Stimulated activated CD8-positive, alpha-beta memory T cell treated with anti-CD3 and anti-CD28 coated beads, Interleukin-7, amount 100 ng/mL, for 1 hour (primary cell): Measurements from ENCODE around the gene KCNQ4.

Source experiments
- DNase-seq, 2 donors: peaks; one replicate each; pipeline ENCODE4 v3.0.0-alpha.2; 2020; ENCODE audit warnings: low read depth in 2 of 2

The KCNQ4 gene

DNA sequence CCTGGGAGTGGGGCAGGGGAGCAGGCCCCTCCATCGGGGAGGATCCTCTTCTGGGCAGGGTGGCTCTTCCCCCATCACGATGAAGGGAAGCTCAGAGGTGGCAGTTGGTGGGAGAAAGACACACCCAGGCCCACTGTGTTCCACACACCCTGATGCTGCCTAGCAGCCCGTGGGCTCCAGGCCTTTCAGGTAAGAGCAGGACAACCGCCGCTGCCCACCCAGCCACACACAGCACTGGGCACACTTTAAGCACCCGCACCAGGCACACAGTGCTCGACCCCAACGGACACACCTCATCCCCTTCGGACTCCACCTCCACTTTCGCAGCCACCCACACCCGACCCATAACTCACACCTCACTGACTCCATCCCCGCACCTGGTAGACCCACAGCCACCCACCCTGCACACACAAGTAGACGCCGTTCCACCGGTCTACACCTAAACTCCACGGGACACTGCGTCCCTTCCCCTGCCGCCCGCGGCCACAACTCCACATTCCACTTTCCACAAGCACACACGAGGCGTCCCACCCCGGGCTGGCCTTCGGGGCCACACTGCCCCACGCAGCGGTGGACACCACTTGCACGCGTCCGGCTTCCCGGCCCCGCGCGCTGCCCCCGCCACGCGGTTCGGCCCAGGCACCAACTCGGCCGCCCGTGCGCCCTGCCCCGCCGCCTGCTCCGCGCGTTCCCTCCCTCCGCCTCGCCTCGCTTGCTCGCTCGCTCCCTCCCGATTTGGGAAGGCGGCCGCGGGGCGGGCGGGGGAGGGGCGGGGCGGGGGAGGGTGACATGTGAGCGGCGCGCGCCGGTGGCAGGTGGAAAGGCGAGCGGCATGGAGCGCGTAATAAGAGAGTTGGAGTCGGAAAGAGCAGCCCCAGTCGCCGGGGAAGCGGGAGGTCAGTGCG, at the start of gene KCNQ4:
Gene KCNQ4 (plus strand): TSS at position 787 of the 905 bp plus-strand sequence. CDS start 307 bp downstream, outside the sequence.
- DNase-seq, result no peak

DNA sequence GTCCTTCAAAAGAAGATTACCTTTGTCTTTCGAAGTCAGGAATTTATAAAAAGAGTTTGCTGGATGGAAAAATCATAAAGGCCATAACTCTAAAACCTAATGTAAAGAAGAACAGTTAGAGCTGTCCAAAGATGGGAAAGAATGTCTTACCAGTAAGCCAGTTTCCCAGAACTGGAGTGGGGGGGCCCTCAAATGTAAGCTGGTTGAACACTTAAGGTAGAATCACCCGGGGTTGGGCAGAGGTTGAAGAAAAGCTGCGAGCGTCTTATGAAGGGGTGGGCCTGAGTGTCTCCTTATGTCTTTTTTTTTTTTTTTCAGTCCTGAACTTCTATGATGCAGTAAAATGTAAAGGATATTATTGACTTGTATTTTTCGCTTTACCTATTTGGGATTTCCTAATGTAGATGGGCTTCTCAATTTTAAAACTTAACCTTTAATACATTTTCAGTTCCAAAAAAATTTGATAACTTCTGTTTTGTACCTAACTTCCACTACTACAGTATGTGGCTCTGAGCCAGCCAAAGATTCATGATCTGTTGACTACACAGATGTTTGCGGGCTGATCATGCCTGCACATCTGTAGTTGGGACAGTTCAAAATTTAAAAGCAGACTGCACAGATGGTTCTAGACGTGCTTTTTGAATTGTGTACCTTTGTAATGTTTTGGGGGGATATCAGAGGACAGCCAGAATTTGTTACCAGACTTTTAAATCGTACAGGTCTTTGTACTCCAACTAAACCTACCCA, 48.5 kb upstream of the KCNQ4 start:
- no peak for DNase-seq

DNA sequence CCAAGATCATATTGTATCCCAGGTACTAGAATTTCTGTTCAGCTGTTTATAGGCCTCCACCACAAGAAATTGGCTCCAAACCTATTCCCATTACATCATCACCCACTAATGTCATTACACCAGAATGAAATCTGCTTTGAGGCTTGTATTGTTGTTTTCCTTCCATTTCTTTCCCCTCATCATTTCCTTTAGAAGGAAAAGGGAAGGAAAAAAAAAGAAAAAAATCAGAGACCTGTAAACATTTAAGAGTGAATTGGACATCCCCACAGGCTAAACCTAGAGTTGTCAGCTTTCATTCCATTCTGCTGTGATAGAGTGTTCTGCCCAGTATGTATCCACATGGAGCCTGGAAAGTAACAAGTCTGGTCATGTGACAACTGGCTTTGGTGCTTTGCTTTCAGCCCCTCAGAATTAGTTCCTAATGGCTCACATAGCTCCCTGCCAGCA, 47.5 kb upstream of the KCNQ4 start:
- no peak for DNase-seq

DNA sequence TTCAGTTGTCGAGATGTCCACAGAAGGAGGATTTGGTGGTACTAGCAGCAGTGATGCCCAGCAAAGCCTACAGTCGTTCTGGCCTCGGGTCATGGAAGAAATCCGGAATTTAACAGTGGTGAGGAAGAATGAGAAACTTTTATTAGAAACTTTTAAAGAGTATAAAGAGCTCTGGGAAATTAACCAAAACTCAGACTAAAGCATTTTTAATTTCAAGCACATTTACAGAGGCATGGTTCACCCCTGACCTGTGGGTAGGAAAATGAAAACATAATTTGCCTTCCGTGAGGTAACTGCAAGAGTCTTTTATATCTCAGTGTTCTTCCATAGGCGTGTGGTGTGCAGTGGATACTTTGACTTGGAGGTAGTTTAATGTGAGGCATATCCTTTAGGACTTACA, 44.8 kb upstream of the KCNQ4 start:
- DNase-seq, result no peak

DNA sequence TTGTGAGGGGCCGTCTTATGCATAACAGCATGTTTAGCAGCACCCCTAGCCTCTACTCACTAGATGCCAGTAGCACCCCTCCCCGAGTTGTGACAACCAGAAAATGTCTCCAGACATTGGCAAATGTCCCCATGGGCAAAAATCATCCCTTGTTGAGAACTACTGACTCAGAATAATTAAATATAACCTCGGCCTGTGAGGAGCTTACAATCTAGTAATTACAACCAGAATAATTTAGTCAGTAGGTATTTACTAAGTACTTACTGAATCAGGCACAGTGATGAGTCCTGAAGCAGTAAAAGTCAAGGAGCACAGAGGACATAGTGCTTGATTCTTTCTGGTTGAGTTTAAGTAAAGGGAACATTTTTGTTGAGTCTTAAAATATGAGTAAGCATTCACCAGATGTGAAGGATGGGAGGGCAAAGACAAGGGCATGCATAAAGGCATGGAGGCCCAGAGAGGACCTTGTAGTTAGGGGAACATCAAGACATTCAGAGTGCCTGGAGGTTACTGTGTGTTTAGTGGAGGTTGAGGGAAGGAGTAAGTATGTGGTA, 44.1 kb upstream of the KCNQ4 start:
- DNase-seq, result no peak

DNA sequence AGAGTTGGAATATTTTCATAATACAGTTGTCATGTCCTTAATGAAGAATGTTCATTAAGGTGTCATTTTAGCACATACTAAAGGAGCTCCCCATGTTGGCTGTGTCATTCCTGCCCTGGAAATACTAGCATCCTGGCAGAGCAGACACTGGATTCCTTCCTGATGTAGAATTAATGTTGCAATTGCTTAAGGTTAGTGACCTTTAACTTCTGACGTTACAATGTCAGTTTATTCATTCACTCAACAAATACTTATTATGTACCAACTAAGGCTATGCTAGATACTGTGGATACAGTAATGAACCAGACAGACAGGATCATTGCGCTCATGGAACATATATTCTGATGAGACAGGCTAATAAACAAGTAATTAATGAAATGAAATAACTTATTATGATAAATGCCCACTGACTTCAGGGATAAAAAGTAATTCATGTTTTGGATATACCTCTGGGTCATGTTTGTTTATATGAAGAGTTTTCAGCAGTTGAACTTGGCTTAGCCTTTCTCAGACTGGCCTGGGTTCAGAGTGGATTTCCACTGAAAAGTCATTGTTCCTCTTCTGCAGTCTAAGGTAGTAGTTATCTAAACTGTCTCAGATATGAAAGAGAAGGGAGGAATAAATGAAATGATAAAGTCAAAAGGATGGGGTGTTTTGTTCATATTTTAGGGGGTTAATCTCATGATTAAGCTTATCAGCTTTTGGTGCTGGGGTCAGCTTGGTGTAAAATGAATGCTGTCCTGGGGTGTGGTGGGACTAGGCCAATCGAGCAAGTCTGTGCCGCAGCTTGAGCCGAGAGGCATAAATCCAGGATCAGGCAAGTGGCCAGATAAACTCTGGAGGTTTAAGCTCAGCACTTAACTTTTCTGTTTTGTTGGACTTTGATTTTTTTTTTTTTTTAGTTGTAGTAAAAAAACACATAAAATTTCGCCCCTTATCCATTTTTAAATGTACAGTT, 43.3 kb upstream of the KCNQ4 start:
- DNase-seq, result no peak

DNA sequence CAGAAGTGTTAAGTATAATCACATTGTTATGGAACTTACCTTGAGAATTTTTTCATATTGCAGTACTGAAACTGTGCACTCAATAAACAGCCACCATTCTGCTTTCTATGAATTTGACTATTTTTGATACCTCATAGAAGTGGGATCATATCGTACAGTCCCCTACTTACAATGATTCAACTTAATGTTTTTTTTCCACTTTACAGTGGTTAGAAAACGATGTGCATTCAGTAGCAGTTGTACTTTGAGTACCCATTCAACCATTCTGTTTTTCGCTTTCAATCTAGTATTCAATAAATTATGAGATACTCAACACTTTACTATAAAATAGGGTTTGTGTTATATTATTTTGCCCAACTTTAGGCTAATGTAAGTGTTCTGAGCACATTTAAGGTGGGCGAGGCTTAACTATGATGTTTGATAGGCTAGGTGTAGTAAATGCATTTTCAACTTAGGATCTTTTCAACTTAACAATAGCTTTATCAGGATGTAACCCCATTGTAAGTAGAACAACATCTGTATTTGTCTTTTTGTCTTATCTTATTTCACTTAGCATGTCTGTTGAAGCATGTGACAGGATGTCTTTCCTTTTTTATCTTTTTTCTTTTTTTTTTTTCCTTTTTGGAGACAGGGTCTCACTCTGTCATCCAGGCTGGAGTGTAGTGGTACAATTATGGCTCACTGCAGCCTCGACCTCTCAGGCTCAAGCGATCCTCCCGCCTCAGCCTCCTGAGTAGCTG, 42.4 kb upstream of the KCNQ4 start:
- no peak for DNase-seq

DNA sequence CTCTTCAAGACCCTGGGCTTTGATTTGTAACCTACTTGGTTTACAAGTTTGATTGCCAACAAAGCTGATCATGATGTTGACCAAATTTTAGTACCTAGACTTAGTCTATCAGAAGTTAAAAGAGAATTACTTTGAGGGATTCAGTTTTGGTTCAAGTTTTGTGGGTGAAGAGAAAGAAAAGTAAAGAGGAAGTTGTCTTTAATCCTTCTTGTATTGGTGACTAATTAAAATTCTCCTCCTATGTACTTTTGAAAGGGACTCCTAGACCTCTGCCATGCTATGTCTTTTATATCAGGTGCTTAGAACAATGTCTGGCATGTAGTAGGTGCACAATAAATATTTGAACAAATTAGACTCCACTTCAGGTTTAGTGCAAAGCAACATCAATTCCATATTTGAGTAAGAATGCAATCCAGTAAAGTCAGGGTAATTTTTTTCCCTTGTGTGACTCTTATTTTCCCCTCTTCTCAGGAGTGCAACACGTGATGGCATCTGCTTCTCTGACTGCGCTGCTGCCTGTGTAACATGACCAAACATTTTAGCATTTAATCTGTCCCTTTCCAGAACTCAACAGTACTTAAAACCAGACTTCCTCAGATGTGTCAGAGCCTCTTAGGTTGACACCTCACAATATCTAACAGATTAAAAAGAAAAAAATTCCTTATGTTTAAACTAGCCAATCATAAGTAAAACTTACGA, 41.1 kb upstream of the KCNQ4 start:
- DNase-seq, result no peak

DNA sequence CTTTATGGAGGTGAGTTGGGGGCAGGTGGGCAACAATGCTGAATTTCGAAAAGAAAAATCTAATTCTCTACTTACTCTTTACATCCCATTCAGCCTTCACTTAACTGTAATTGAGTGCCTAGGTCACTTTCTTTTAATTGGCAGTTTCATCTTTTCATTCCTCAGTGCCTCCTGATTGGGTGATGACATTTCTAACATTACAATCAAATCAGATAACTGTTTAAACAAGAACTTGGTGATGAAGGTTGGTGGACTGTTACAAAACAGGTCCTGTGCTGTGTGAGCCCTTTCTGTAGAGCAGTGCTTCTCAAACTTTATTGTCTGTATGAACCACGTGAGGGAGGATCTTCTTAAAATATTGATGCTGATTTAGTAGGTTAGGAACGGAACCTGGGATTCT, 40.1 kb upstream of the KCNQ4 start:
- DNase-seq, result no peak

DNA sequence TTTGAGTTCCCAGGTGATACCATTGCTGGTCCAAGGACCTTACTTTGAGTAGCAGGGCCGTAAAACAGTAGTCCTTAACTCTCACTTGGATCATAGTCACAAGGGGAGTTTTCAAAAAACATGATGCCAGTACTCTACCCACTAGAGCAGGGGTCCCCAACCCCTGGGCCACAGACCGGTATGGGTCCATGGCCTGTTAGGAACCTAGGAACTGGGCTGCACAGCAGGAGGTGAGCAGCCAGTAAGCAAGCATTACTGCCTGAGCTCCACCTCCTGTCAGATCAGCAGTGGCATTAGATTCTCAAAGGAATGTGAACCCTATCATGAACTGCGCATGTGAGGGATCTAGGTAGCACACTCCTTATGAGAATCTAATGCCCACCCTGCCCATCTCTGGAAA, 39.7 kb upstream of the KCNQ4 start:
- no peak for DNase-seq

DNA sequence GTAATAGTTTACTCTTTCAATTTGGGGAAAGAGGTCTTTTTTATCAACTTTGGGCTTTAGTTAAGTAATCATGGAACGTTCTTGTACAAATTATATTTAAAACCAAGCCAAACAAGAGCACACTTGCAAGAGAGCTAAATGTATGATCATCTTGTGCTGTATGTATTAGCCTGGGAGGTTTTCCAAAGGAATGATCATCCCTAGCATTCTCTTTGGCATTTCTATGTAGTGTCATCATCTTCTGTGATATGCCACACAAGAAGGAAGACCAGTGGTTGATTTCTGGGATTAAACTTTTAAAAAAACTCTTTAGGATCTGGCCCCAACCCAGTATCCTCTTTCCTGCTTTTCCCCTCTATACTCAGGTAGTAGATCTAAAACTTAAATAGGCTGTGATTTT, 38.4 kb upstream of the KCNQ4 start:
- no peak for DNase-seq

DNA sequence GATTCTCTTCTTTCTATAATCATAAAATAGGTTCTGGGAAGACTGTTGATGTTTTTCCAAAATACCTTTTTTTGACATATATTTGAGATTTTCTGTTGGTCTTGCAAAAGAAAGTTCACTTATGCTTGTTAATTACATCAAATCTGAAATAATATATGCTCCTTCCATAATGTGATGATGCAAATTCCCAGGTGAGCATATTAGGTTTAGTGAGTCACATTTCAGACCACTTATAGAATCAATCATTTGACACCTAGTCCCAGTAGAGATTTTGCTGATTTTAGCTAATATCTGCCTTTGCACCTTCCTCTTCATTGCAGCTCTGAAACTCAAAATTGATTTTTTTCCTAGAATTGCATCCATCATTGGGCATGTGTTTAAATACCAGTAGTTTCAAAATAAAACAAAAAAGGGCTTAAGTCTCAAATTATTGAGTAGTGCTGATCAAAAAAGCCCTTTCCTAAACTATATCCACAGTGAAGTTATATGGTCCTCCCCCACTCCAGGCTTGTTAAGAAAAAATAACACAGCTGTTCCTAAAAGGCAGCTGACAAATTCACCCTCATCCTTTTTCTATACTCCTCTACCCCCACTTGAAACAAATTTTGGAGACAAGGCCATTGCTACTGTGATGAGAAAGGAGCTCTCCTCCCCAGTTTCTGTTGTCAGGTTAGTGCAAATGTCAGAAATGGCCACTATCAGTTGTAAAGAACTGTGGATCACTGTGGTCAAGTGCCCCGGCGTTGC, 37.1 kb upstream of the KCNQ4 start:
- no peak for DNase-seq

DNA sequence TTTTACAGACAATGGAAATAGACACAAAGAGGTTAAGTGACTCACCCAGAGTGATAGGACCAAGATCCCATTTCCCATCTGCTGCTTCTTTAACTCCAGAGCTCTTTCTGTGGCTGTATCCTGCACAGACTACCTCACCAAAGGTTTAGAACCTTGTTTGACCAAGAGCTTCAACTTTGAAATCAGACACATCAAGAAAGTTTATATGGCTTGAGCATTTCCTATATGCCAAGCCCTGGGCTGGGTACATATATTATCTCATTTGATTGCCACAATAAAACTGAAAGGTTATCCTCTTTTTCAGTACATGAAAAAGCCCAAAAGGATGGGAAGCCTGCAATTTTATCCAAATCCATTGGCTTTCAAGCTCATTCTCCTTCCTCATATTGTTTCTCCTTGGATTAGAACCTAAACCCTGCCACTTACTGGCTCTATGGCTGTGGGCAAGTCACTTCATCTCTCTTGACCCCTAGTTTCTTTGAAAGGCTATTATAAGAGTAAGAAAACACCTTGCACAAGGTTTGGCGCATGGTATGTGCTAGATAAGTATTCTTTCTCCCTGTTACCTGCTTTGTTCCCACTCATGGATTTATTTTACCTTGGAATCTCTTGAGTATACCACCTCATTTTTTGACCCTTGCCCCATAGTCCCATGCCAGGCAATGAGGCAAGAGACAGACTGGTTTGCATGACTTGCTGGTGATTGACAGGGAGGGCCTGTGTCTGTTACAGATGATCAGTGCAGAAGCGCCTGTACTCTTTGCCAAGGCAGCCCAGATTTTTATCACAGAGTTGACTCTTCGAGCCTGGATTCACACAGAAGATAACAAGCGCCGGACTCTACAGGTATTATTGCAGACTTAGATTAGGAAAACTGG, 34.5 kb upstream of the KCNQ4 start:
- DNase-seq, result no peak

DNA sequence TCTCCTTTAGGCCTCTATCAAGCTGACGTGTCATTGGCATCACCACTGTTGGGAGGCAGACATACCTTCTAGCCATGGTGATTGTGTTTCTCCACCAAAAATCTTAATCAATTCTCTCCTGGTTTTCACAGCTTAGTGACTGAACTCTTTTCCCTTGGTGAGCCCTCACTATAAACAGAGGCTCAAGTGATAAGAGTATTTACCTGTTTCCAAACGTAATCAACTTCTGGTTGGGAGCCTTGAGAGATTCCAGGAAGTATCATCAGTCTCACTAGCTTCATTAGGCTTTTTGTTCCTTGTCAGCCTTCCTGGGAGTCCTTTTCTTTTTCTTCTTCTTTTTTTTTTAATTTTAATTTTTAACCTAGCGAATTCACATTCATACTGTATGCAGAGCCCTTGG, 33.8 kb upstream of the KCNQ4 start:
- DNase-seq, result no peak

DNA sequence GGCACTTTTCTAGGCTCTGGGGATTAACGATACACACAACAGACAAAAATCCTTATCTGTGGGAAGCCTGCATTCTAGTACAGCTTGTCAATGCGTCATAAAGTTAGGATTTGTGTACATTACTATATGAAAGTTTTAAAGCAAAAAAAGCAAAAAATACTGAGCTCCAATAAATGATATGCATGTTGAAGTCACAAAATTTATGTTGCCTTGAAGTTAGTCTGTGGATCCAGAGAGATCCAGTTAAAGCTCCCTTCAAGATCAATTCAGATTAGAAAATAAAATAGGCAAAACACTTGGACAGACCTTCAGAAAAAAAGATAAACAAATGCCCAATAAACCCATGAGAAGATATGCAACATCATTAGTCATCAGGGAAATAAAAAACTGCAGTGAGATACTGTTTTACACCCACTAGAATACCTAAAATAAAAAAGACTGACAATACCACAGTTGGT, 33.1 kb upstream of the KCNQ4 start:
- DNase-seq, result no peak

DNA sequence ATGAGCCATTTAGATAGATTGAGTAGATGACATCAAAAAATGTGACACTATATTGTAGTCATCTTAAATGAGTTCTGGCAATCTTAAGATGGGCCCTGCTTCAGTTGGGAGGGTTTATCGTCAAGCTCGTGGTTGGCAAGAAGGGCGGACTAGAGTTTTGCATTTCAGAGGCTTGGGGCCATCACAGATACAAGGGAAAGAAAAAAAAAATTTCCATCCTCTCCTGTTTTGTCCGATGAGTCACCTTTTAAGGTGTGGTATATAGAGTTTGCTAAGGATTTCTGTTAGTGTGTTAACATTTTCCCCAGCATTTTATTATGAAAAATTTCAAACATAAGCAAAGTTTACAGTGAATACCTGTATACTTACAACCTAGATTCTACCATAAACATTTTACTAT, 31.8 kb upstream of the KCNQ4 start:
- no peak for DNase-seq

DNA sequence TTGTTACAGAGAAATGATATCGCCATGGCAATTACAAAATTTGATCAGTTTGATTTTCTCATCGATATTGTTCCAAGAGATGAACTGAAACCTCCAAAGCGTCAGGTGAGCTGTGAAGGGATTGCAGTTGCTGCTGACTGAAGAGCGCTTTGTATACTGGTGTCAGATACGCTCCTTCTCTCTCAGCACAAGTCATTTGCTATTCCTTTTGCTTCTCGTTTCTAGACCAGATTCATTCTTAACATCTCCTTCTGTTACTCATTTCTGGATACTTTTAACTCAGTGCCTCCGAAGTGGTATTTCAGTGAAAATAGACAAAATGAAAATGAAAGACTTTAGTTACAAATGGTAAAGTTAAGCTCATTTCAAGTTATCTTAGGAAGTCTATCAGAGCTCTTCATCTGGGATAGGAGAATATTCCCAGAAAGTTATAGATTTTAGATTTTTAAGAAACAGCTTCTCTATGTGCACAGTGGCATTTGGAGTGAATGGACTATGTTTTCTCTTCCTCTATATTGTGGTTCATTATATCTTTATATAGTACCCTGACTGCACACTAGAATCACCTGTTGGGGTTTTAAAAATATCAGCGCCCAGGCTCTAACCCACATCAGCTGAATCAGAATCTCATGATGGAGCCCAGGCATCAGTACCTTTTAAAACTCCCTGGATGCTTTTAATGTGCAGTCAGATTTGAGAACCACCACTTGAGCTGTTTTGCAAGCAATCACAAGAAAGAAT, 30.3 kb upstream of the KCNQ4 start:
- DNase-seq, result no peak

DNA sequence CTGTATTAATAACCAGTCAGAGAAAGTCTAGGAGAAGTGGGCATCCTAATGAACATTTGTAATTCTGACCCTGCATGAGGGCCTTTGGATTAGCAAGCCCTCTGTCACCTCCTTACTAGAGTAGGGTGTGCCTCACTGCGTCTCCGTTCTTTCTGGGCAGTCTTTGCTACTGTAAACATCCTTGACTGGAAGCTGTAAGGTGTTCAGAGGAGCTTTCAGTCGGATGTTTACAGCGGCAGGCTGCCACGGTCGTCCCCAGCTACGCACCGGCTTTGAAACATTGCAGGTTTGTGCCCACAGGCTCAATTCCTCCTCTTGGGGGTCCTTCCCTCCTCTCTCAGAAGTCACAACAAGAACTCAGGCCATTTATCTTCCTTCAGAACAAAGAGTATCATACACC, 29.4 kb upstream of the KCNQ4 start:
- no peak for DNase-seq
